Progenitor cell of endocrine pancreas (in vitro differentiated cells): ENCODE results near the gene KRCC1. TPM values are rescaled to one million over a fixed set of nuclear protein-coding genes. Genes with fewer than 3 reads are reported as not detected.
A peak's percentile ranks its signal among the peaks of the same experiment; 100 is the strongest.

Source experiments
- DNase-seq: peaks from one replicate; pipeline ENCODE4 v3.0.0; 2021; ENCODE audit warnings: low spot score; ENCODE audit not compliant: unreplicated experiment
- H3K27ac Mint-ChIP-seq: 2 replicates; pipeline ENCODE4 v1.8.0; 2021; ENCODE audit warnings: mild to moderate bottlenecking, moderate library complexity, mixed read lengths
- H3K27me3 Mint-ChIP-seq: 2 replicates; pipeline ENCODE4 v1.8.0; 2021; ENCODE audit warnings: mixed read lengths
- H3K36me3 Mint-ChIP-seq: 2 replicates; pipeline ENCODE4 v1.8.0; 2022; ENCODE audit warnings: mixed read lengths; ENCODE audit not compliant: insufficient read depth
- H3K4me1 Mint-ChIP-seq: 2 replicates; pipeline ENCODE4 v1.8.0; 2021; ENCODE audit warnings: low read depth, mixed read lengths
- H3K4me3 Mint-ChIP-seq: 2 replicates; pipeline ENCODE4 v1.8.0; 2021; ENCODE audit warnings: low read depth, mild to moderate bottlenecking, moderate library complexity, mixed read lengths
- H3K9me3 Mint-ChIP-seq: 2 replicates; pipeline ENCODE4 v1.8.0; 2021; ENCODE audit warnings: low read depth, mixed read lengths
- total RNA-seq: library from RNA; stranded (reverse); gene quantifications from 2 replicates; pipeline ENCODE4 v1.2.1, GENCODE V29; 2021
- TF ChIP-seq, protein P1 (sequence below): fragments of 200-600 bp; sonication (generic); IDR thresholded peaks from one replicate; pipeline ENCODE4 v1.5.0; 2021; ENCODE audit warnings: antibody characterized with exemption, mild to moderate bottlenecking; ENCODE audit not compliant: unreplicated experiment

Gene KRCC1
- total RNA-seq, 1 donor from 2014 or later: 16.2 TPM

- DNase-seq: peak; percentile 64
- peaks cover 5% of the 10 kb centered on the region for H3K27me3 Mint-ChIP-seq
- no peaks in the 10 kb centered on the region for H3K36me3 Mint-ChIP-seq
These were observed 39.3 kb downstream of the KRCC1 start, which contains the start of gene RNU2-63P for GRCh38 chr2:88016086-88016959. RNU2-63P (minus strand) TSS chr2:88016547.

GRCh38 chr2:88011011-88011410, 44.6 kb downstream of the KRCC1 start:
- TF ChIP-seq, protein P1, sequence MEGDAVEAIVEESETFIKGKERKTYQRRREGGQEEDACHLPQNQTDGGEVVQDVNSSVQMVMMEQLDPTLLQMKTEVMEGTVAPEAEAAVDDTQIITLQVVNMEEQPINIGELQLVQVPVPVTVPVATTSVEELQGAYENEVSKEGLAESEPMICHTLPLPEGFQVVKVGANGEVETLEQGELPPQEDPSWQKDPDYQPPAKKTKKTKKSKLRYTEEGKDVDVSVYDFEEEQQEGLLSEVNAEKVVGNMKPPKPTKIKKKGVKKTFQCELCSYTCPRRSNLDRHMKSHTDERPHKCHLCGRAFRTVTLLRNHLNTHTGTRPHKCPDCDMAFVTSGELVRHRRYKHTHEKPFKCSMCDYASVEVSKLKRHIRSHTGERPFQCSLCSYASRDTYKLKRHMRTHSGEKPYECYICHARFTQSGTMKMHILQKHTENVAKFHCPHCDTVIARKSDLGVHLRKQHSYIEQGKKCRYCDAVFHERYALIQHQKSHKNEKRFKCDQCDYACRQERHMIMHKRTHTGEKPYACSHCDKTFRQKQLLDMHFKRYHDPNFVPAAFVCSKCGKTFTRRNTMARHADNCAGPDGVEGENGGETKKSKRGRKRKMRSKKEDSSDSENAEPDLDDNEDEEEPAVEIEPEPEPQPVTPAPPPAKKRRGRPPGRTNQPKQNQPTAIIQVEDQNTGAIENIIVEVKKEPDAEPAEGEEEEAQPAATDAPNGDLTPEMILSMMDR: no peak
- Mint-ChIP-seq H3K9me3 (peaks cover 4% of the 10 kb centered on the region), H3K4me3 (no peak overlapping the region), H3K36me3 (no peaks in the 10 kb centered on the region), H3K4me1 (peaks cover 5% of the 10 kb centered on the region), H3K27me3 (no peaks in the 10 kb centered on the region), H3K27ac (no peak overlapping the region)
- no peak for DNase-seq

More at GRCh38 chr2:88016086-88016959, 39.3 kb downstream of the KRCC1 start, which contains the start of gene RNU2-63P:
- TF ChIP-seq, protein P1: no peak
- Mint-ChIP-seq H3K9me3 (no peaks in the 10 kb centered on the region), H3K4me1 (peaks cover 8% of the 10 kb centered on the region), H3K27ac (peak within 1 kb of the TSS; percentile 100), H3K4me3 (peak within 1 kb of the TSS; percentile 95)

DNA sequence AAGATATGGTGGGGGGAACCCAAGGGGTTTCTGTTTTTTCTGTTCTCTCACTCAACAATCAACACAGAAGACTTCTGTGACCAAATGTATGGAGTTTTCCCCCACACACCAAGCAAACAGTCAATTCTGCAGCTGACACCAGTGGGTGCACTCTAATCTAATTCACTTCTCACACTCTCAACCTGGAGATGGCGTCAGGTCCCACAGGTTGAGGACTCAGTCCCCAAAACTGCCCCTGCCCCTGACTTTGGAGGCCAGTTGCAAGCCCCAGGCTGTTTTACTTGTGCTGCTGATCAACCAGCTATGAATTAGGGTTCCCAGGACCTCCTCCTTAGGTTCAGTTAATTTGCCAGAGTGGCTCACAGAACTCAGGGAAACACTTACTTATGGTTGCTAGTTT, 45.4 kb downstream of the KRCC1 start:
- Mint-ChIP-seq H3K4me1 (peaks cover 5% of the 10 kb centered on the region), H3K27ac (no peak overlapping the region), H3K4me3 (no peak overlapping the region), H3K36me3 (no peaks in the 10 kb centered on the region), H3K27me3 (no peaks in the 10 kb centered on the region), H3K9me3 (peaks cover 4% of the 10 kb centered on the region)
- no peak for DNase-seq
- TF ChIP-seq, protein P1: no peak

DNA sequence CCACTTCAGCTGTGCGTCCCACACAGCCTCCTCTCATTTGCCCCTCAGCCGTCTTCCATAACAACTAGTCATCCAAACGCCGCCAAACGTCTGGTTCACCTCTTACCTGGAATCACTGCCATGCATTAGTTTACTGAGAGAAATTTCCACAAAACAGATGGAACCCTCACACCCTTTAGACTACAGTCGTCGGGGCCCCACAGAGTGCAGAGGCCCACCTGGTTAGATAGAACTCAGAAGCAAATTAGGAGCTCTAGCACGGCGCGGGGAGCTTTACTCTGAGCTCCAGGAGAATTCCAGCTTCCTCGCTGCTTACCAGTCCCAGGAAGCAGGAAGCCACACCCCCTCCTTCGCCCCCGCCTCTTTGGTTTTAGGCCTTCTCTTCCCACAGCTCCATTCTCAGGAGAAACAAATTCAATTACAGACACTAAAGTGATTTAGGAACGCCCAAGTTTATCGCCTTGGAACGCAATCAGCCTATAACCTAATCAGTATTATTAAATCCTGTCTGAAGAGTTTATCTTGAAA, 48.6 kb downstream of the KRCC1 start:
- H3K9me3 Mint-ChIP-seq: peaks cover 4% of the 10 kb centered on the region
- H3K27ac Mint-ChIP-seq: no peak overlapping the region
- H3K27me3 Mint-ChIP-seq: peaks cover 8% of the 10 kb centered on the region
- no peak for DNase-seq
- no peak overlapping the region for H3K4me3 Mint-ChIP-seq
- no peaks in the 10 kb centered on the region for H3K36me3 Mint-ChIP-seq
- H3K4me1 Mint-ChIP-seq: peaks cover 5% of the 10 kb centered on the region
- TF ChIP-seq, protein P1: no peak

- Mint-ChIP-seq H3K9me3 (peaks cover 4% of the 10 kb centered on the region), H3K27ac (peak overlapping the region; percentile 49), H3K4me1 (peaks cover 5% of the 10 kb centered on the region), H3K27me3 (peaks cover 8% of the 10 kb centered on the region), H3K4me3 (no peak overlapping the region), H3K36me3 (no peaks in the 10 kb centered on the region)
- TF ChIP-seq, protein P1: no peak
- no peak for DNase-seq
These were observed 49.8 kb downstream of the KRCC1 start for GRCh38 chr2:88005776-88006175.
